Measurements from ENCODE around the gene ZNF687. TPM values are rescaled to one million over a fixed set of nuclear protein-coding genes. Genes with fewer than 3 reads are reported as not detected.

ZNF687 gene
- total and polyA plus RNA-seq, 2 of the 4 experiments (the other 2 are of a cell fraction): 5.7 to 10.8 TPM

- Histone ChIP-seq H2BK5ac (ENCODE audit: low read depth, low read length, poor library complexity, severe bottlenecking) (no peak overlapping the region), H3K14ac (replicated peaks; ENCODE audit: low read depth, low read length) (no peak overlapping the region), H4K5ac (ENCODE audit: low read depth, low read length) (no peak overlapping the region), H2AFZ (replicated peaks; ENCODE audit: low read length, poor library complexity) (peak overlapping the region; percentile 17), H3K4ac (ENCODE audit: low read depth, low read length) (no peak overlapping the region), H3K9me3 (ENCODE audit: control insufficient read depth, insufficient read depth, low read length) (no peaks in the 10 kb centered on the region), H2BK15ac (ENCODE audit: low read depth, low read length) (no peak overlapping the region), H4K91ac (ENCODE audit: insufficient read depth, low read depth, low read length) (no peak overlapping the region), H3K9me1 (ENCODE audit: insufficient read depth, low read length) (no peaks in the 10 kb centered on the region), H3K9ac (ENCODE audit: low read depth, low read length) (no peak overlapping the region), H3K23ac (ENCODE audit: low read depth, low read length) (no peak overlapping the region), H3K18ac (ENCODE audit: low read depth, low read length) (no peak overlapping the region), H3K79me1 (ENCODE audit: low read depth in 1 of 2, low read length in 2 of 2) (peaks cover 3 to 32% of the 10 kb centered on the region in 2 experiments), H2AK5ac (ENCODE audit: low read depth, low read length) (no peak overlapping the region), H3K27me3 (ENCODE audit: control insufficient read depth, insufficient read depth, low read length) (no peaks in the 10 kb centered on the region), H3K56ac (ENCODE audit: extremely low read depth, insufficient read depth, low read length) (no peak overlapping the region), H4K8ac (ENCODE audit: low read depth in 2 of 2, low read length in 2 of 2) (no peak overlapping the region), H3K4me2 (ENCODE audit: low read depth, low read length) (no peak overlapping the region), H2AK9ac (replicated peaks; ENCODE audit: low read depth, low read length, poor library complexity) (no peak overlapping the region), H3K27ac (ENCODE audit: insufficient read depth, low read length) (no peak overlapping the region), H3K4me1 (ENCODE audit: control insufficient read depth, insufficient read depth, low read length) (no peaks in the 10 kb centered on the region), H2BK120ac (ENCODE audit: low read depth, low read length) (no peak overlapping the region), H2BK20ac (ENCODE audit: low read depth, low read length) (no peak overlapping the region), H3K36me3 (ENCODE audit: control insufficient read depth, insufficient read depth, low read length) (peaks cover 87% of the 10 kb centered on the region), H3K4me3 (ENCODE audit: insufficient read depth, low read depth, low read length) (no peak overlapping the region), H4K20me1 (ENCODE audit: insufficient read depth, low read length) (peaks cover 21% of the 10 kb centered on the region)
- dilution Hi-C loops (cut with HindIII; ENCODE audit: low sequenced_read_pairs, unreplicated experiment): no loop called here
- ChIA-PET CTCF (no interaction called here), POLR2A (ENCODE audit: unreplicated experiment) (no interaction called here)
- in situ Hi-C loops (cut with MboI; ENCODE audit: low sequenced_read_pairs): no loop called here
- TF ChIP-seq NFE2L2 (IDR thresholded peaks at IDR 0.05; ENCODE audit: low read depth, low read length) (no peak), MAFK (IDR thresholded peaks at IDR 0.05; ENCODE audit: low read depth, low read length) (no peak), SMC3 (IDR thresholded peaks at IDR 0.05; ENCODE audit: low read depth, low read length) (no peak), RFX5 (IDR thresholded peaks at IDR 0.05; ENCODE audit: low read depth, low read length) (no peak), RCOR1 (IDR thresholded peaks at IDR 0.05; ENCODE audit: insufficient replicate concordance, low read length) (no peak), BHLHE40 (IDR thresholded peaks at IDR 0.05; ENCODE audit: low read depth, low read length) (no peak), CTCF (conservative IDR thresholded peaks at IDR 0.05; ENCODE audit: low read depth, low read length) (no peak), CEBPB (IDR thresholded peaks at IDR 0.05; ENCODE audit: low read depth, low read length) (no peak), MAZ (IDR thresholded peaks at IDR 0.05; ENCODE audit: borderline replicate concordance, low read depth, low read length) (no peak), ELK1 (IDR thresholded peaks at IDR 0.05; ENCODE audit: borderline replicate concordance, low read depth, low read length) (no peak), CHD1 (IDR thresholded peaks at IDR 0.05; ENCODE audit: low read depth, low read length) (no peak), RAD21 (IDR thresholded peaks at IDR 0.05; ENCODE audit: low read length) (no peak), FOS (IDR thresholded peaks at IDR 0.05; ENCODE audit: low read depth, low read length) (no peak), POLR2A (IDR thresholded peaks at IDR 0.05; ENCODE audit: low read depth, low read length) (no peak)
- WGBS, 2 experiments (ENCODE audit: extremely low coverage in 2 of 2, insufficient read length in 1 of 2): no CpG with 5 or more reads among the region's 13 CpGs
- intact Hi-C loops (cut with micrococcal nuclease): no loop called here
- BruUV-seq (replicated peaks): TSS peak; percentile 79
- ATAC-seq (ENCODE audit: low read depth) (peak; percentile 5; the same call in 1 of the 2 replicates), DNase-seq (no peak)
Observed at GRCh38 chr1:151292207-151293030, 10.3 kb downstream of the ZNF687 start.

Measured in IMR-90 (cell line).